ENCODE data around the gene MAP7D3.

MAP7D3 gene

DNA sequence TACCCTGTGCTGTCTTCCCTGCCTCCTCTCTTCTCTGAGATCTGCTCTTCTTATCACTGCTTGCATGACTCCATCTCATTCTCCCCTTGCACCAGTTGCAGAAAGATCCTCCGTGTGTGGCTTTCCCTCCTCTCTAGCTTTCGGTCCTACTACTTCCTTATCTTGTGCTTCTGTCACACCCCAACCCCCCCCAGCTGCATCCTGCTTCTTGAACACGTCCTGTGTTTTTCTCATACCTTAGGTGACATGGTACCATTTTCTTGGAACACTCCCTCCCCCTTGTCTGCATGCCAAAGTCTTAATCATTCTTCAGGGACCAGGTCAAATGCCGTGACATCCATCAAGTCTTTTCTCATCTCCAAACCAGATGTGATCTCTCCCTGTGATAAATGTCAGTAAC is 57.4 kb downstream of the MAP7D3 start:
- Histone ChIP-seq H3K79me2 (ENCODE audit: insufficient read depth, low read length) (no peaks in the 10 kb centered on the region), H3K36me3 (ENCODE audit: low read length) (no peaks in the 10 kb centered on the region), H3K27me3 (ENCODE audit: low read length) (no peaks in the 10 kb centered on the region), H4K20me1 (ENCODE audit: low read depth, low read length) (no peaks in the 10 kb centered on the region), H3K4me3 (ENCODE audit: insufficient read depth, low read length, poor library complexity, severe bottlenecking) (no peak overlapping the region), H3K9me2 (replicated peaks; ENCODE audit: insufficient read depth, low read length) (no peaks in the 10 kb centered on the region), H3K9me3 (ENCODE audit: insufficient read depth, low read length) (no peaks in the 10 kb centered on the region), H3K4me2 (ENCODE audit: low read depth, low read length, poor library complexity, severe bottlenecking) (no peak overlapping the region), H3F3A (ENCODE audit: insufficient read depth) (no peaks in the 10 kb centered on the region), H3K9ac (ENCODE audit: low read length) (no peak overlapping the region), H2AFZ (ENCODE audit: low read depth, low read length, severe bottlenecking) (no peak overlapping the region), H3K27ac (ENCODE audit: low read depth, low read length) (no peak overlapping the region)
- TF ChIP-seq EZH2phosphoT487 (conservative IDR thresholded peaks at IDR 0.05; ENCODE audit: low read length), result no peak
- TF ChIP-seq, protein P1, sequence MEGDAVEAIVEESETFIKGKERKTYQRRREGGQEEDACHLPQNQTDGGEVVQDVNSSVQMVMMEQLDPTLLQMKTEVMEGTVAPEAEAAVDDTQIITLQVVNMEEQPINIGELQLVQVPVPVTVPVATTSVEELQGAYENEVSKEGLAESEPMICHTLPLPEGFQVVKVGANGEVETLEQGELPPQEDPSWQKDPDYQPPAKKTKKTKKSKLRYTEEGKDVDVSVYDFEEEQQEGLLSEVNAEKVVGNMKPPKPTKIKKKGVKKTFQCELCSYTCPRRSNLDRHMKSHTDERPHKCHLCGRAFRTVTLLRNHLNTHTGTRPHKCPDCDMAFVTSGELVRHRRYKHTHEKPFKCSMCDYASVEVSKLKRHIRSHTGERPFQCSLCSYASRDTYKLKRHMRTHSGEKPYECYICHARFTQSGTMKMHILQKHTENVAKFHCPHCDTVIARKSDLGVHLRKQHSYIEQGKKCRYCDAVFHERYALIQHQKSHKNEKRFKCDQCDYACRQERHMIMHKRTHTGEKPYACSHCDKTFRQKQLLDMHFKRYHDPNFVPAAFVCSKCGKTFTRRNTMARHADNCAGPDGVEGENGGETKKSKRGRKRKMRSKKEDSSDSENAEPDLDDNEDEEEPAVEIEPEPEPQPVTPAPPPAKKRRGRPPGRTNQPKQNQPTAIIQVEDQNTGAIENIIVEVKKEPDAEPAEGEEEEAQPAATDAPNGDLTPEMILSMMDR (IDR thresholded peaks at IDR 0.05; ENCODE audit: insufficient read depth, low read length, poor library complexity, severe bottlenecking), result no peak

DNA sequence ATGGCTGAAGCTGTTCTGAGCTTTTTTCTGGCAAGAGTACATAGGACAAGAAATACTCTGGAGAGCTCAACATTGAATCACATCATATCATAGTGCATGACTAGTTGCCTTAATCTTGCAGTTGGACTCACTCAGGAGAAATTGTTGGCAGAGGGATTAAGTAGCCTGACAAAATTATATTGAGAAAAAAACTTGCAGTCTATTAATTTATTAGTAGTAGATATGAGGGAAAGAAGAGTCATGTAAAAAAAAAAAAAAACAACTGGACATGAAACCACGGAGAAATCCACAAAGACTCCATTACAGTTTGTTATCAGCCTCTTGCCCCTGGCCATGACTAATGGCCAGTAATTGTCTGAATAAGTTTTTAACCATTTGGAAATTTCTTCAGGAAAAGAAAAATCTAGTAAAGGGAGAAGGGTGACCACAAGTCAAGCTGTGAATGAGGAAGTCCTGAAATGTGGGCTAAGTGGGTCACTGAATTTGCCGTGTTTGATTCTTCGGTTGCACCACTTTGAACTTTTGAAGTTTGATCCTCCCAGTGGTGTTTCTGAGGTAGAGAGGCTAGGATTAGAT is 58.3 kb downstream of the MAP7D3 start:
- Histone ChIP-seq H3K27ac (ENCODE audit: low read depth, low read length) (no peak overlapping the region), H3K4me3 (ENCODE audit: insufficient read depth, low read length, poor library complexity, severe bottlenecking) (no peak overlapping the region), H3K27me3 (ENCODE audit: low read length) (no peaks in the 10 kb centered on the region), H3K36me3 (ENCODE audit: low read length) (no peaks in the 10 kb centered on the region), H3K9me2 (replicated peaks; ENCODE audit: insufficient read depth, low read length) (no peaks in the 10 kb centered on the region), H2AFZ (ENCODE audit: low read depth, low read length, severe bottlenecking) (no peak overlapping the region), H3K79me2 (ENCODE audit: insufficient read depth, low read length) (no peaks in the 10 kb centered on the region), H3F3A (ENCODE audit: insufficient read depth) (no peaks in the 10 kb centered on the region), H4K20me1 (ENCODE audit: low read depth, low read length) (no peaks in the 10 kb centered on the region), H3K9me3 (ENCODE audit: insufficient read depth, low read length) (no peaks in the 10 kb centered on the region), H3K9ac (ENCODE audit: low read length) (no peak overlapping the region), H3K4me2 (ENCODE audit: low read depth, low read length, poor library complexity, severe bottlenecking) (no peak overlapping the region)
- TF ChIP-seq, protein P1 (IDR thresholded peaks at IDR 0.05; ENCODE audit: insufficient read depth, low read length, poor library complexity, severe bottlenecking), result no peak
- TF ChIP-seq EZH2phosphoT487 (conservative IDR thresholded peaks at IDR 0.05; ENCODE audit: low read length), result no peak

DNA sequence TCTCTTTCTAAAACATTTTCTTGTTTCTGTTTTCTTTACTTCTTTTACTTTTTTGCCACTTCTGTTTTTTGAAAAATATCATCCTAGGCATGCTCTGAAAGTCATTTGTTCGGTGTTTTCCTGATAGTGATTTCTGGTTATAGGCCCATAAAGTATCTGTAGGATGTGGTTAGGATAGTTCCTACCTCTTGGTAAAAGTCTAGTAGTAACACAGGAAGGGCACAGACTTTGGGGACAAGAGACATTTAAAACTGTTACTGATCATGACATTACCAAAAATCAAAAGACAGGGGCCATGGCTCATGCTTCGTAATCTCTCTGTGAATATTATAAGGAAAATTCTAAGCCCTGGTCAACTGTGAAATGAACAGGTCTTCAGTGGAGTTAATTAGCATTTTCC is 59.1 kb downstream of the MAP7D3 start:
- H3K27ac ChIP-seq (ENCODE audit: low read depth, low read length), result no peak overlapping the region
- no peak overlapping the region for H2AFZ ChIP-seq (ENCODE audit: low read depth, low read length, severe bottlenecking)
- no peaks in the 10 kb centered on the region for H3K36me3 ChIP-seq (ENCODE audit: low read length)
- H3F3A ChIP-seq (ENCODE audit: insufficient read depth), result no peaks in the 10 kb centered on the region
- no peaks in the 10 kb centered on the region for H3K9me2 ChIP-seq (replicated peaks; ENCODE audit: insufficient read depth, low read length)
- no peaks in the 10 kb centered on the region for H3K27me3 ChIP-seq (ENCODE audit: low read length)
- no peaks in the 10 kb centered on the region for H3K9me3 ChIP-seq (ENCODE audit: insufficient read depth, low read length)
- no peak overlapping the region for H3K4me3 ChIP-seq (ENCODE audit: insufficient read depth, low read length, poor library complexity, severe bottlenecking)
- TF ChIP-seq, protein P1 (IDR thresholded peaks at IDR 0.05; ENCODE audit: insufficient read depth, low read length, poor library complexity, severe bottlenecking), result no peak
- TF ChIP-seq EZH2phosphoT487 (conservative IDR thresholded peaks at IDR 0.05; ENCODE audit: low read length), result no peak
- H3K9ac ChIP-seq (ENCODE audit: low read length), result no peak overlapping the region
- H4K20me1 ChIP-seq (ENCODE audit: low read depth, low read length), result no peaks in the 10 kb centered on the region
- H3K79me2 ChIP-seq (ENCODE audit: insufficient read depth, low read length), result no peaks in the 10 kb centered on the region
- no peak overlapping the region for H3K4me2 ChIP-seq (ENCODE audit: low read depth, low read length, poor library complexity, severe bottlenecking)
